ENCODE measurements around the gene PYY.

DNA sequence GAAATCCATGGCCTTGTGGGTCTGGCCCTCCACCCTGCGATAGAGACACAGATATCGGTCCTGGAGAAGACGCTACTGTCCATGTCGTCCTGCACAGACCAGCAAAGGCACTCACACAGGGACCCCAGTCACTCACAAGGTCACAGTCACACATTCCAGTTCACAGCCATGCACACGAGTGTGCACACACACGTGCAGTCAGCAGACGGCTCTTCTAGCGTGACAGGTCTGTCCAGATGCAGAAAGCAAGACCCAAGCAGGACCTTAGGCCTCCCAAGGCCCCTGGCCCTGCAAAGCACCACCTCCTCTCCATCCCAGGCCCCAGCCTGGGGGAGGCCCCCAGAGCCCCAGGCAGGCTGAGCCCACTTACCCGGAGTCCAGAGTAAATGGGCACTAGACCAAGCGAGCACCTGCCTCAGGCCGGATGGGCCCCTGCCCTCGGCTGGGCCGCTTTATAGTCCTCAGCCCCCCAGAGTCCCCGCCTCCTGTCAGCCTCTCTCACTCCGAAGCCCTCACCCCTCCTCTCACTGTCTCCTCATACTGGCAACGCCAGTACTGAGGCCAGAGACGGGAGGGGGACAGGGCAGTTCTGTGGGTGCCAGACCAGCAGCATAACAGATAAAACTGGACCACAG, 11.6 kb downstream of the PYY start, which contains the start of gene PPY:
- TF ChIP-seq, protein P1, sequence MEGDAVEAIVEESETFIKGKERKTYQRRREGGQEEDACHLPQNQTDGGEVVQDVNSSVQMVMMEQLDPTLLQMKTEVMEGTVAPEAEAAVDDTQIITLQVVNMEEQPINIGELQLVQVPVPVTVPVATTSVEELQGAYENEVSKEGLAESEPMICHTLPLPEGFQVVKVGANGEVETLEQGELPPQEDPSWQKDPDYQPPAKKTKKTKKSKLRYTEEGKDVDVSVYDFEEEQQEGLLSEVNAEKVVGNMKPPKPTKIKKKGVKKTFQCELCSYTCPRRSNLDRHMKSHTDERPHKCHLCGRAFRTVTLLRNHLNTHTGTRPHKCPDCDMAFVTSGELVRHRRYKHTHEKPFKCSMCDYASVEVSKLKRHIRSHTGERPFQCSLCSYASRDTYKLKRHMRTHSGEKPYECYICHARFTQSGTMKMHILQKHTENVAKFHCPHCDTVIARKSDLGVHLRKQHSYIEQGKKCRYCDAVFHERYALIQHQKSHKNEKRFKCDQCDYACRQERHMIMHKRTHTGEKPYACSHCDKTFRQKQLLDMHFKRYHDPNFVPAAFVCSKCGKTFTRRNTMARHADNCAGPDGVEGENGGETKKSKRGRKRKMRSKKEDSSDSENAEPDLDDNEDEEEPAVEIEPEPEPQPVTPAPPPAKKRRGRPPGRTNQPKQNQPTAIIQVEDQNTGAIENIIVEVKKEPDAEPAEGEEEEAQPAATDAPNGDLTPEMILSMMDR (conservative IDR thresholded peaks at IDR 0.05; ENCODE audit: low read depth, low read length), result no peak
- no peak for TF ChIP-seq EZH2phosphoT487 (IDR thresholded peaks at IDR 0.05; ENCODE audit: borderline replicate concordance, low read length)
- no peak for TF ChIP-seq EZH2 (IDR thresholded peaks at IDR 0.05; ENCODE audit: low read length, unreplicated experiment)
